Testis (tissue), 2 donors: ENCODE data around the gene BEAN1.

ENCODE experiments used
- CTCF ChIP-seq, 3 experiments: fragments of 450-650 bp in 2 of 3; fragments of 200-600 bp in 1 of 3; sonication (generic) in 1 of 3; IDR thresholded peaks; one replicate each; pipeline ENCODE4 v1.5.1; 2016 to 2019; ENCODE audit warnings: antibody characterized with exemption in 3 of 3, mild to moderate bottlenecking in 2 of 3, moderate library complexity in 1 of 3
- POLR2A ChIP-seq: fragments of 450-650 bp; IDR thresholded peaks from one replicate; pipeline ENCODE4 v1.6.1; 2017; ENCODE audit warnings: antibody characterized with exemption, mild to moderate bottlenecking, moderate library complexity

- TF ChIP-seq CTCF (IDR thresholded peaks at IDR 0.05): no peak
- no peak for TF ChIP-seq POLR2A
Measured at GRCh38 chr16:66508914-66509496, 81.9 kb downstream of the BEAN1 start.
